Measurements from ENCODE around the gene SOX14. TPM values are rescaled to one million over a fixed set of nuclear protein-coding genes. Genes with fewer than 3 reads are reported as not detected.

The SOX14 gene
- total RNA-seq, 1 donor from 2014 or later: not detected

DNA sequence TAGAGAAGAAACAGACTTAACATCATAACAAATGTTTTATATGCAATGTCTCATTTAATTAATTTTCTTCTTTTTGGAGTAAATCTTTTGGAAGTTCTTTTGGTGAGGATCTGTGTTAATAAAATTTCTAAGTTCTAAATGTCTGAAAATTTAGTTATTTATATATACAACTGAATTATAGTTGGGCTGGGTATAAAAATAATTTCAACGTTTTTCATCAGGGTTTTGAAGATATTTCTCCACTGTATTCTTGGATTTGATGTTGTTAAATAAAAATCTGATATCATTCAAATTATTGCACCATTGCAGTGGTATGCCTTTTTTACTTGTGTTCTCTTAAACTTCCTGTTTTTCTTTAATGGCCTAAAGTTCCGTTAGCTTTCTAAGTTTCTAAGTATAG lies 26.9 kb upstream of the SOX14 start:
- Histone ChIP-seq H3K27ac (no peak overlapping the region), H3K9me3 (ENCODE audit: low read depth) (no peaks in the 10 kb centered on the region), H3K36me3 (peaks cover 5% of the 10 kb centered on the region), H3K9ac (no peak overlapping the region), H2AFZ (replicated peaks) (no peak overlapping the region), H3K4me3 (no peak overlapping the region), H3K4me1 (no peaks in the 10 kb centered on the region), H3K4me2 (no peak overlapping the region), H3F3A (ENCODE audit: low read depth) (no peaks in the 10 kb centered on the region), H3K27me3 (no peaks in the 10 kb centered on the region), H3K79me2 (ENCODE audit: low read depth) (no peaks in the 10 kb centered on the region), H4K20me1 (ENCODE audit: low read depth) (no peaks in the 10 kb centered on the region)
- H3K36me3 Mint-ChIP-seq: no peaks in the 10 kb centered on the region
- H3K4me1 Mint-ChIP-seq: no peaks in the 10 kb centered on the region
- peaks cover 3% of the 10 kb centered on the region for H3K27me3 Mint-ChIP-seq (ENCODE audit: insufficient read depth, low read depth)
- H3K27ac Mint-ChIP-seq: no peak overlapping the region
- TF ChIP-seq, protein P1, sequence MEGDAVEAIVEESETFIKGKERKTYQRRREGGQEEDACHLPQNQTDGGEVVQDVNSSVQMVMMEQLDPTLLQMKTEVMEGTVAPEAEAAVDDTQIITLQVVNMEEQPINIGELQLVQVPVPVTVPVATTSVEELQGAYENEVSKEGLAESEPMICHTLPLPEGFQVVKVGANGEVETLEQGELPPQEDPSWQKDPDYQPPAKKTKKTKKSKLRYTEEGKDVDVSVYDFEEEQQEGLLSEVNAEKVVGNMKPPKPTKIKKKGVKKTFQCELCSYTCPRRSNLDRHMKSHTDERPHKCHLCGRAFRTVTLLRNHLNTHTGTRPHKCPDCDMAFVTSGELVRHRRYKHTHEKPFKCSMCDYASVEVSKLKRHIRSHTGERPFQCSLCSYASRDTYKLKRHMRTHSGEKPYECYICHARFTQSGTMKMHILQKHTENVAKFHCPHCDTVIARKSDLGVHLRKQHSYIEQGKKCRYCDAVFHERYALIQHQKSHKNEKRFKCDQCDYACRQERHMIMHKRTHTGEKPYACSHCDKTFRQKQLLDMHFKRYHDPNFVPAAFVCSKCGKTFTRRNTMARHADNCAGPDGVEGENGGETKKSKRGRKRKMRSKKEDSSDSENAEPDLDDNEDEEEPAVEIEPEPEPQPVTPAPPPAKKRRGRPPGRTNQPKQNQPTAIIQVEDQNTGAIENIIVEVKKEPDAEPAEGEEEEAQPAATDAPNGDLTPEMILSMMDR (IDR thresholded peaks at IDR 0.05): no peak
- TF ChIP-seq EZH2phosphoT487 (IDR thresholded peaks at IDR 0.05): no peak
- TF ChIP-seq EZH2 (IDR thresholded peaks at IDR 0.05): no peak
- H3K9me3 Mint-ChIP-seq: peaks cover 12% of the 10 kb centered on the region
- DNase-seq (ENCODE audit: low spot score): no peak
- H3K4me3 Mint-ChIP-seq: no peak overlapping the region

DNA sequence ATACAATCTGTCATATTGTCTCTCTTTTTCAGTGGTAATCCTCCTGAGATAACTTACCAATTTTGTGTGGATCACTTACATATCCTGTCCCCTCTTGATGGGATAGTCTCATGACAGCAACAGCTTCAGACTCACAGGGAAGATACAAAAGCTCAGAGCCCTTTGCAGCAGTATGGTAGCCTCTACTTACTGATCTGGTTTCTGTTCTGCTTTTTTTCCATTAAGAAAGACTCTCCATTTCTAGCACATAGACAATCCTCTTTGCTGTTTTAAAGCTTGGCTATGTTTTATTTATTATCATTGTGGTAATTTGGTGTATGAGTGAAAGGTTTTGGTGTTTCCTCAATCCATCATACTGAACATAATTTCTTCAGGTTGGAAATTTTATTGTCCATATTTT lies 25.4 kb upstream of the SOX14 start:
- TF ChIP-seq, protein P1 (IDR thresholded peaks at IDR 0.05): no peak
- TF ChIP-seq EZH2 (IDR thresholded peaks at IDR 0.05): no peak
- TF ChIP-seq EZH2phosphoT487 (IDR thresholded peaks at IDR 0.05): no peak
- Histone ChIP-seq H3K27ac (no peak overlapping the region), H3K27me3 (no peaks in the 10 kb centered on the region)

DNA sequence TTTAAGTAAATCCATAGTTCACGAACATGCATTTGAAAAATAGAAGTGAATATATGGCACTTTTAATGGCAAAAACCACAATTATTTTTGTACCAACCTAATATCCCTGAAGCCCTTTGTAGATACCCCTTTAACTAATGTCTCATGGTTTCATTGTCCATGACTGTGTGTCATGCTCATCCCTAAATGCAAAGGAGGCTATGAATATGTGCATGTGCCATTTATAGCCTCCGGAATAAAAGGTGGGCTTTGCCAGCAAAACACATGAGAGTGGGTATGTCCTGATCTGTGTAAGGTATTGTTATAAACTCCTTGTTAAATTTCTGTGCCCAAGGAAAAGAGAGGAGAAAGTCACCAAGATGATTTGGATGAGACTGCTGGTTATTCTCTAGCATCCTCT lies 20.5 kb upstream of the SOX14 start:
- no peak overlapping the region for H3K27ac ChIP-seq
- H3K27ac Mint-ChIP-seq: no peak overlapping the region
- H3K36me3 Mint-ChIP-seq: no peaks in the 10 kb centered on the region
- H4K20me1 ChIP-seq (ENCODE audit: low read depth): no peaks in the 10 kb centered on the region
- no peaks in the 10 kb centered on the region for H3K4me1 Mint-ChIP-seq
- H3K79me2 ChIP-seq (ENCODE audit: low read depth): no peaks in the 10 kb centered on the region
- H3K9ac ChIP-seq: no peak overlapping the region
- no peak for DNase-seq (ENCODE audit: low spot score)
- H3K9me3 ChIP-seq (ENCODE audit: low read depth): no peaks in the 10 kb centered on the region
- H3F3A ChIP-seq (ENCODE audit: low read depth): no peaks in the 10 kb centered on the region
- H3K36me3 ChIP-seq: no peaks in the 10 kb centered on the region
- TF ChIP-seq, protein P1 (IDR thresholded peaks at IDR 0.05): no peak
- TF ChIP-seq EZH2 (IDR thresholded peaks at IDR 0.05) (no peak), EZH2phosphoT487 (IDR thresholded peaks at IDR 0.05) (no peak)
- H3K9me3 Mint-ChIP-seq: no peaks in the 10 kb centered on the region
- no peaks in the 10 kb centered on the region for H3K4me1 ChIP-seq
- no peak overlapping the region for H3K4me3 Mint-ChIP-seq
- peaks cover 21% of the 10 kb centered on the region for H3K27me3 ChIP-seq
- no peak overlapping the region for H2AFZ ChIP-seq (replicated peaks)
- no peak overlapping the region for H3K4me2 ChIP-seq
- H3K27me3 Mint-ChIP-seq (ENCODE audit: insufficient read depth, low read depth): no peaks in the 10 kb centered on the region
- H3K4me3 ChIP-seq: no peak overlapping the region

More for the DNA sequence above, 25.4 kb upstream of the SOX14 start:
- H3K4me1 ChIP-seq: no peaks in the 10 kb centered on the region
- H3K9me3 Mint-ChIP-seq: peaks cover 12% of the 10 kb centered on the region
- H3K79me2 ChIP-seq (ENCODE audit: low read depth): no peaks in the 10 kb centered on the region
- DNase-seq (ENCODE audit: low spot score): no peak
- H3K36me3 ChIP-seq: peaks cover 5% of the 10 kb centered on the region
- H3K4me3 Mint-ChIP-seq: no peak overlapping the region
- H3K9ac ChIP-seq: no peak overlapping the region
- peaks cover 3% of the 10 kb centered on the region for H3K27me3 Mint-ChIP-seq (ENCODE audit: insufficient read depth, low read depth)
- H3K36me3 Mint-ChIP-seq: no peaks in the 10 kb centered on the region
- H3K4me2 ChIP-seq: no peak overlapping the region
- H3K27ac Mint-ChIP-seq: no peak overlapping the region
- H4K20me1 ChIP-seq (ENCODE audit: low read depth): no peaks in the 10 kb centered on the region
- no peaks in the 10 kb centered on the region for H3K9me3 ChIP-seq (ENCODE audit: low read depth)
- no peak overlapping the region for H2AFZ ChIP-seq (replicated peaks)
- no peak overlapping the region for H3K4me3 ChIP-seq
- H3K4me1 Mint-ChIP-seq: no peaks in the 10 kb centered on the region
- H3F3A ChIP-seq (ENCODE audit: low read depth): no peaks in the 10 kb centered on the region

Measured in neural progenitor cell (in vitro differentiated cells).